Esophagus squamous epithelium (tissue), 4 donors: ENCODE results near the gene RBP3.

Experiments used
- POLR2A ChIP-seq, 4 donors: fragments of 450-650 bp; IDR thresholded peaks; one replicate each; pipeline ENCODE4 v1.6.1; 2017; ENCODE audit warnings: antibody characterized with exemption in 4 of 4, mild to moderate bottlenecking in 4 of 4, moderate library complexity in 3 of 4
- TF ChIP-seq, protein P1 (sequence below), 6 experiments: fragments of 450-650 bp in 4 of 6; fragments of 200-600 bp in 2 of 6; sonication (generic) in 2 of 6; IDR thresholded peaks; one replicate each; pipeline ENCODE4 v1.5.1; 2016 to 2019; ENCODE audit warnings: antibody characterized with exemption in 6 of 6, mild to moderate bottlenecking in 4 of 6, moderate library complexity in 4 of 6

DNA sequence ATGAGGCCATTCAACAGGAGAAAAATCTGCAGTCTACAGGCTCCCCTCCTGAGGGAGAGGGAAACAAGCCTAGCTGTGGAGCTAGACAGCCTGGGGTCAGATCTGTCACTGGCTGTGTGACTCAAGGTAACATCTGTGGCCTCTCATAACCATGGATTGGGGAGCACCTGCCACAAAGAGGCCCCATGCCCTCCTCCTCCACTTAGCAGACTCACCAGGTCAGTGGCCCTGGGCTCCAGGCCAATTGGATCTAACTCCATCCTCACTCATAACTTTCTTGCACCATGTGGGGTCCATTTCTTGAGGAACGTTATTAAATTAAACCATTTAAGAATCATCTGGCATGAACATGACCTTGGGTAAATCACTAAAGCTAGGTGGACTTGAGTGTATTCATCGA is 46.3 kb upstream of the RBP3 start:
- TF ChIP-seq, protein P1, sequence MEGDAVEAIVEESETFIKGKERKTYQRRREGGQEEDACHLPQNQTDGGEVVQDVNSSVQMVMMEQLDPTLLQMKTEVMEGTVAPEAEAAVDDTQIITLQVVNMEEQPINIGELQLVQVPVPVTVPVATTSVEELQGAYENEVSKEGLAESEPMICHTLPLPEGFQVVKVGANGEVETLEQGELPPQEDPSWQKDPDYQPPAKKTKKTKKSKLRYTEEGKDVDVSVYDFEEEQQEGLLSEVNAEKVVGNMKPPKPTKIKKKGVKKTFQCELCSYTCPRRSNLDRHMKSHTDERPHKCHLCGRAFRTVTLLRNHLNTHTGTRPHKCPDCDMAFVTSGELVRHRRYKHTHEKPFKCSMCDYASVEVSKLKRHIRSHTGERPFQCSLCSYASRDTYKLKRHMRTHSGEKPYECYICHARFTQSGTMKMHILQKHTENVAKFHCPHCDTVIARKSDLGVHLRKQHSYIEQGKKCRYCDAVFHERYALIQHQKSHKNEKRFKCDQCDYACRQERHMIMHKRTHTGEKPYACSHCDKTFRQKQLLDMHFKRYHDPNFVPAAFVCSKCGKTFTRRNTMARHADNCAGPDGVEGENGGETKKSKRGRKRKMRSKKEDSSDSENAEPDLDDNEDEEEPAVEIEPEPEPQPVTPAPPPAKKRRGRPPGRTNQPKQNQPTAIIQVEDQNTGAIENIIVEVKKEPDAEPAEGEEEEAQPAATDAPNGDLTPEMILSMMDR (IDR thresholded peaks at IDR 0.05): no peak
- no peak for TF ChIP-seq POLR2A (IDR thresholded peaks at IDR 0.05)
